ENCODE results near the gene PGP.

PGP gene

DNA sequence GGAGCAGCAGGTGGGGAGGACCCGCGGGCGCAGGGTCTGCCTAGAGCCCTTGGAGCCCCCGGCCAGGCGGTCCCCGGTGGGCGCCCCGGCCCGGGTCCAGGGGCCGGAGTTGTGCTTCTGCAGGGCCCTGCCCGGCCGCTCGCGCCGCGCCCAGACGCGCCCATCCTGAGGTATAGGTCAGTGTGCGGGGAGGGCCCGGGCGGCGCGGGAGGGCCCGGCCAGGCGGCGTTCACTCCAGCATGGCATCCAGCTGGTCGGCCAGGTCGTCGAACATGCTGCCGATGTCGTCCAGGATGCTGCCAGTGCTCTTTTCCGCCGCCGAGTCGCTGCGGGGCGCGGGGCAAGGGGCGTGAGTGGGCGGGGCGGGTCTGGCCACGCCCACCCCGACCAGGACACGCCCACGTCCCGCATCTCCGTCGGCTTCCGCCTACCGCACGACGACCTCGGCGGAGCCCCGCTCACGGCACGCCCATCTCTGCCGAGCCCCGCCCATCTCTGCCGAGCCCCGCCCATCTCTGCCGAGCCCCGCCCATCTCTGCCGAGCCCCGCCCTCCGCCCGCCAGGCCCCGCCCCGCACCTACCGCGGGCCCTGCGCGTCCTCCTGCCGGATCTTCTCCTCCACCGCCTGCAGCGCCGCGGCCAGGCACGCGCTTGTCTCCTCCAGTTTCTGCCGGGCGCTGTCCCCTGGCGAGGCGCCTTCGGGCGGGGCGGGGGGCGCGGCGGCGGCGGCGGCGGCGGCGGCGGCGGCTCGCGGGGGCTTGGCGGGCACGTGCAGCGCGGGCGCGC lies 36.1 kb downstream of the PGP start:
- TF ChIP-seq, protein P1, sequence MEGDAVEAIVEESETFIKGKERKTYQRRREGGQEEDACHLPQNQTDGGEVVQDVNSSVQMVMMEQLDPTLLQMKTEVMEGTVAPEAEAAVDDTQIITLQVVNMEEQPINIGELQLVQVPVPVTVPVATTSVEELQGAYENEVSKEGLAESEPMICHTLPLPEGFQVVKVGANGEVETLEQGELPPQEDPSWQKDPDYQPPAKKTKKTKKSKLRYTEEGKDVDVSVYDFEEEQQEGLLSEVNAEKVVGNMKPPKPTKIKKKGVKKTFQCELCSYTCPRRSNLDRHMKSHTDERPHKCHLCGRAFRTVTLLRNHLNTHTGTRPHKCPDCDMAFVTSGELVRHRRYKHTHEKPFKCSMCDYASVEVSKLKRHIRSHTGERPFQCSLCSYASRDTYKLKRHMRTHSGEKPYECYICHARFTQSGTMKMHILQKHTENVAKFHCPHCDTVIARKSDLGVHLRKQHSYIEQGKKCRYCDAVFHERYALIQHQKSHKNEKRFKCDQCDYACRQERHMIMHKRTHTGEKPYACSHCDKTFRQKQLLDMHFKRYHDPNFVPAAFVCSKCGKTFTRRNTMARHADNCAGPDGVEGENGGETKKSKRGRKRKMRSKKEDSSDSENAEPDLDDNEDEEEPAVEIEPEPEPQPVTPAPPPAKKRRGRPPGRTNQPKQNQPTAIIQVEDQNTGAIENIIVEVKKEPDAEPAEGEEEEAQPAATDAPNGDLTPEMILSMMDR (IDR thresholded peaks at IDR 0.05), result no peak
- H3K27ac ChIP-seq, result no peak overlapping the region
- no peak for DNase-seq
- peaks cover 0 to 14% of the 10 kb centered on the region in 2 donors for H3K27me3 ChIP-seq
- no peak overlapping the region for H3K4me3 ChIP-seq
- peaks cover 0 to 3% (median 0%) of the 10 kb centered on the region in 4 donors for H3K4me1 ChIP-seq
- H3K36me3 ChIP-seq, result peaks cover 39 to 47% (median 46%) of the 10 kb centered on the region in 3 donors
- intact Hi-C loops (cut with DNase I; ENCODE audit: low total_unique reads), result no loop called here
- H3K9me3 ChIP-seq, result no peaks in the 10 kb centered on the region

GRCh38 chr16:2177561-2177960 lies 37.1 kb downstream of the PGP start:
- H3K27ac ChIP-seq, result no peak overlapping the region
- H3K27me3 ChIP-seq, result peaks cover 0 to 14% of the 10 kb centered on the region in 2 donors
- H3K9me3 ChIP-seq, result no peaks in the 10 kb centered on the region
- H3K36me3 ChIP-seq, result peaks cover 45 to 57% (median 56%) of the 10 kb centered on the region in 3 donors
- no peak overlapping the region for H3K4me3 ChIP-seq
- TF ChIP-seq, protein P1 (IDR thresholded peaks at IDR 0.05), result no peak
- peaks cover 0 to 3% (median 0%) of the 10 kb centered on the region in 4 donors for H3K4me1 ChIP-seq
- DNase-seq, result no peak
- intact Hi-C loops (cut with DNase I; ENCODE audit: low total_unique reads), result no loop called here

- Histone ChIP-seq H3K36me3 (peaks cover 48 to 61% (median 60%) of the 10 kb centered on the region in 3 donors), H3K4me1 (peaks cover 0 to 3% (median 0%) of the 10 kb centered on the region in 4 donors), H3K27me3 (peaks cover 0 to 14% of the 10 kb centered on the region in 2 donors), H3K4me3 (no peak overlapping the region), H3K9me3 (no peaks in the 10 kb centered on the region), H3K27ac (no peak overlapping the region)
- TF ChIP-seq, protein P1 (IDR thresholded peaks at IDR 0.05), result no peak
- DNase-seq, result no peak
- intact Hi-C loops (cut with DNase I; ENCODE audit: low total_unique reads), result no loop called here
Observed at GRCh38 chr16:2177101-2177500, 37.5 kb downstream of the PGP start.

DNA sequence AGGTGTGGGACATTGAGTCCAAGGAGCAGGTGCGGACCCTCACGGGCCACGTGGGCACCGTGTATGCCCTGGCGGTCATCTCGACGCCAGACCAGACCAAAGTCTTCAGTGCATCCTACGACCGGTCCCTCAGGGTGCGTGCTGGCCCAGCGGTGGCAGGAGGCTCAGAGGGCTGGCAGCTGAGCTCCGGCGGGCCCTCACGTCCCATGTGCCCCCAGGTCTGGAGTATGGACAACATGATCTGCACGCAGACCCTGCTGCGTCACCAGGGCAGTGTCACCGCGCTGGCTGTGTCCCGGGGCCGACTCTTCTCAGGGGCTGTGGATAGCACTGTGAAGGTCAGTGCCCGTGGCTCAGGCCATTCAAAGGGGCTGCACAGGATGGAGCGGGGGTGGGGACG lies 38.6 kb downstream of the PGP start:
- Histone ChIP-seq H3K36me3 (peaks cover 52 to 71% (median 71%) of the 10 kb centered on the region in 3 donors), H3K4me3 (no peak overlapping the region), H3K9me3 (no peaks in the 10 kb centered on the region), H3K4me1 (peaks cover 0 to 3% (median 0%) of the 10 kb centered on the region in 4 donors), H3K27me3 (peaks cover 0 to 14% of the 10 kb centered on the region in 2 donors), H3K27ac (no peak overlapping the region)
- intact Hi-C loops (cut with DNase I; ENCODE audit: low total_unique reads), result no loop called here
- TF ChIP-seq, protein P1 (IDR thresholded peaks at IDR 0.05), result no peak
- DNase-seq, result no peak

- peaks cover 52 to 77% (median 77%) of the 10 kb centered on the region in 3 donors for H3K36me3 ChIP-seq
- intact Hi-C loops (cut with DNase I; ENCODE audit: low total_unique reads), result no loop called here
- no peaks in the 10 kb centered on the region for H3K9me3 ChIP-seq
- H3K4me3 ChIP-seq, result no peak overlapping the region
- no peak overlapping the region for H3K27ac ChIP-seq
- H3K4me1 ChIP-seq, result peaks cover 0 to 3% (median 0%) of the 10 kb centered on the region in 4 donors
- DNase-seq, result no peak
- peaks cover 0 to 12% of the 10 kb centered on the region in 2 donors for H3K27me3 ChIP-seq
- TF ChIP-seq, protein P1 (IDR thresholded peaks at IDR 0.05), result no peak
Observed at GRCh38 chr16:2175454-2175853, 39.2 kb downstream of the PGP start.
